NCI-H748 treated with DMSO at 0.1 percent for 48 hours (cell line): ENCODE data around the gene NR3C1.

Experiments
- DNase-seq: peaks from one replicate; lab custom pipeline; 2025; lab: John Stamatoyannopoulos, UW

The NR3C1 gene

DNA sequence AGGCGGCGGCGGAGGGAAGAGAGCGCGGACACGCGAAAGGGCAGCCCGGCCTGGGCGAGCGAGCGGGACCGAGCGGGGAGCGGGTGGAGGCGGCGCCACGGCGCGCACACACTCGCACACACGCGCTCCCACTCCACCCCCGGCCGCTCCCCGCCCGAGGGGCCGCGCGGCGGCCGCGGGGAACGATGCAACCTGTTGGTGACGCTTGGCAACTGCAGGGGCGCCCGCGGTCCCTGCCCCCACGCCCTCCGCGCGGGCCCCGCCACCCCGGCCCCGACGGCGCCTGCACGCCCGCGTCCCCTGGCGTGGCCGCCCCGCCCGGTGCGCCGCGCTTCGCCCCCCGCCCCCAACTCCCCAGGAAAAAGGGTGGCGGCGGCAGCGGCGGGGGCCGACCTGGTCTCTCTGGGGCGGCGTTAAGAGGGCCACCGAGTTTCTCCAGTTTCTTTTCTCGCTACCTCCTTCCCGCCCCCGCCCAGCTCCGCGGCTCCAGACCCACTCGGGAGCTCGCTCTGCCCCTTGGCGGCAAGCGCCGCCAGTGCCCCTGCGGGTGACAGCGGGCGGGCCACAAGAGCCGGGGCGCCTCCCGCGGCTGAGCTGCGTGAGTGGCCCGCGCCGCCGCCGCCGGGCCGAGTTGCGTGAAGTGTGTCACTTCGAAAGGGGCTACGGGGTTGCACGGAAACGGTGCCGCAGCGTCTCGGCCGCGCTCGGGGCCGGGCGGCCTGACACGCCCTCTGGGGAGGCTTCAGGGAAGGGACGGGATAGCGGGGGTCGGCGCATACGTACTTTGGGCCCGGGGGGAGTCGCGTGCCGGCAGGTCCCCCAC lies at the start of gene NR3C1:
TSS of gene NR3C1 (minus strand) at position 94 of the 823 bp plus-strand sequence. CDS start 2,847 bp downstream, outside the sequence.
- peak; percentile 8 for DNase-seq

GRCh38 chr5:143449772-143450171 lies 46.3 kb upstream of the NR3C1 start:
- DNase-seq: no peak

GRCh38 chr5:143448518-143448917 lies 45.0 kb upstream of the NR3C1 start:
- no peak for DNase-seq

DNA sequence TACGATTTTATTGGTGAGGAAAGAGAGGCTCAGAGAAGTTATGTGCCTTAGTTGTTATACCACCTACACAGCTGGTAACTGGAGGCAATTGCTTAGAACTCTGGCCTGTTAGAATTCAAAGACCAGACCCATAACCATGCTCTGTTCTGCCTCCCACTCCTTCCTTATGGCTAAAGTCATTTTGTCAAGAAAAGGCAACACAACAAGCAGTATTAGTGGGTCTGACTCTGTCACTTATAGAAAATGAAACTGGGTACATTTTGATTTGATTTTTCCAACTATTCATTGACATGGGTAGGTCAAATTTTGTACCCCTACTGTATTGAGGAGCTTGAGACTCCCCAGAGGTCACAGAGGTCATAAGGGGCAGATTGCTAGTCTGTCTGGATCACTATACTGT lies 44.5 kb upstream of the NR3C1 start:
- no peak for DNase-seq

DNA sequence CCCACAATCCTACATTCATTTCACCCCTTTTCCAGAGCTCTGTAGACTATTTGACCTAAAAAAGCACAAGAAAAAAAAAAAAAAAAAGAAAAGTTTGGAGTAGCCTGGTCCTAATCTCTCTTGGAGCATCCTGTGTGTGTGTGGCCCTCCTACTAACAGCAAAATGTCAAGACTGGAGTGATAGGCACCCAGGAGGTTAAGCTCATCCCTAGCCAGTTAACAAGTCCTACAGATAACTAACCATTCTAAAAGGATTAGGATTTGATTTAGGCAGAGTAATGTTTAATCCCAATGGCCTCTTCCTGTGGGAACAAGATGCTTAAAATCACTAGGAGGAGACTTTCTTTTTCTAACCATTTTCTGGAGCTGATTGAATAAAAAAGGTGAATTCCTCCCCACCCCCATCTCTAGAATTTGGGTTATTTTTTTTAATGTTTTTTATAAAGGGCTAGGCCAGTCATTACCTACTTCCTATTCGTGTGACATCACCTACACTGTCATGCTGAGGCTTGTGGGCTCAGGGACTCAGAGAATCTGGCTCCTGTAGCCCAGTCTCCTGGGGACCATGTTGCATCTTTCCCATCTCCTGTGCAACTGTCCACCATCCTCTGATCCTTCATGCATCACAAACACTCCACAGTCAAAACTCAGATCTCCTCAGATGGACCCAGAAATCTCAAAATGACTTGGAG lies 43.2 kb upstream of the NR3C1 start:
- no peak for DNase-seq

GRCh38 chr5:143445776-143446175 lies 42.3 kb upstream of the NR3C1 start:
- DNase-seq: no peak

GRCh38 chr5:143443330-143443729 lies 39.8 kb upstream of the NR3C1 start:
- DNase-seq: no peak

GRCh38 chr5:143442385-143442784 lies 38.9 kb upstream of the NR3C1 start:
- DNase-seq: no peak

- DNase-seq: no peak
Measured at GRCh38 chr5:143440448-143441115, 37.1 kb upstream of the NR3C1 start.

DNA sequence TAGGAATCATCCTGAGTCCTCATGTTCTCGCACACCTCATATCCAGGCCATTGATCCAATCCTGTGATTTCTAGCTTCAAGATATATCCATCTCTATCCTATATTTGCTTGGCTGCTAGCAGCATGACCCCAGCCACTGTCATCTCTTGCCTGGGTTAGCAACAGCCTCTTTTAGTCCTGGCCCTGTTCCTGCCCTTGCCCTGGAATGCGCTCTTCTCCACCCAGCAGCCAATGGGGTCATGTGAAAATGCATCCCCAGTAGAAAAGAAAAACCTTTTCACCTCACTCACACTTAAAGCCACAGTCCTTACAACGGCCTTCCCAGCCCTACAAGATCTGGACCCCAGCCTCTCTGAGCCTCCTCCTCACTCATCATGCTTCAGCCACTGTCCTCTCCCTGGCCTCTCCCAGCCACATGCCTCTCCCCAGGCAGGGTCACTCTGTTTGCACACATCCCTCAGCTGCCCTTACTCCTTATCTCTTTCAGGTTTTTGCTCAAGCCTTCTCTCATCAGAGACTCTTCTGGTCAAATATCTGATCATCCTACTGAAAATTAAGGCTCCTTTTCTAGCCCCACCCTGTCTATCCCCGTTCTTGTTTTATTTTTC lies 34.3 kb upstream of the NR3C1 start:
- no peak for DNase-seq

DNA sequence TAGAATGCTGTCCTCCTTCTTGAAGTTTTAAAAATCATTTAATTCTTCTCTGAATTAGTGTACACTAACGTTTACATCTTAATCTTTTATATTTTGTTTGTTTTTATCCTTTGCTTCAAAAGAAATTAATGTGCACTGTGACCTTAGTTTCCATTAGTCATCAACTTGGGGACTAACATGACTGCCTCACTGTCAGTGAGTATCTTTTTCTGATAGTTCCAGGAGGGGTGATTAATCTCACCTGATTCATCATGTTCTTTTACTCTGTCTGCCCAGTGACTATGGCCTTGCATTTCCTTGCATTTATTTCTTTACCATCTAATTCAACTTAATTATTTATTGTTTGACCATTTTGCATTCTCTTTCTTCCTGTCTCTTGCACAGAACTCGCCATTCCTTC lies 33.4 kb upstream of the NR3C1 start:
- DNase-seq: no peak

- DNase-seq: no peak
Measured at GRCh38 chr5:143435210-143435657, 31.7 kb upstream of the NR3C1 start.

- no peak for DNase-seq
Measured at GRCh38 chr5:143434261-143435209, 31.0 kb upstream of the NR3C1 start.

DNA sequence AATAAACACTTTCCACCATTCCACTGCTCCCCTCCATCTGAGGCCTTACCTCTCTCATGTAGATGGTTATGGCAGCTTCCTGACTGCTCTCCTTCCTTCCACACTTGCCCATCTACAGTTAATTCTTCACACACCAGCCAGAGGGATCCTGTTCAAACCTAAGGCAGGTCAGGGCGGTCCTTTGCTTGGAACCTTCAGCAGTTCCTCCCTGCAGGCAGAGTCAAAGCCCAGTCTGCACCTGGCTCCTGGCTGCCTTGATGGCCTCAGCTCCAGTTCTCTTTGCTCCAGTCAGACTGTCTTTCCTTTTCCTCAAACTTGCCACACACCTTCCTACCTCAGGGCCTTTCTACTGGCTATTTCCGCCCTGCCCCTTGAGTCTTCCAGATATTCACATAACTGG lies 30.2 kb upstream of the NR3C1 start:
- no peak for DNase-seq

DNA sequence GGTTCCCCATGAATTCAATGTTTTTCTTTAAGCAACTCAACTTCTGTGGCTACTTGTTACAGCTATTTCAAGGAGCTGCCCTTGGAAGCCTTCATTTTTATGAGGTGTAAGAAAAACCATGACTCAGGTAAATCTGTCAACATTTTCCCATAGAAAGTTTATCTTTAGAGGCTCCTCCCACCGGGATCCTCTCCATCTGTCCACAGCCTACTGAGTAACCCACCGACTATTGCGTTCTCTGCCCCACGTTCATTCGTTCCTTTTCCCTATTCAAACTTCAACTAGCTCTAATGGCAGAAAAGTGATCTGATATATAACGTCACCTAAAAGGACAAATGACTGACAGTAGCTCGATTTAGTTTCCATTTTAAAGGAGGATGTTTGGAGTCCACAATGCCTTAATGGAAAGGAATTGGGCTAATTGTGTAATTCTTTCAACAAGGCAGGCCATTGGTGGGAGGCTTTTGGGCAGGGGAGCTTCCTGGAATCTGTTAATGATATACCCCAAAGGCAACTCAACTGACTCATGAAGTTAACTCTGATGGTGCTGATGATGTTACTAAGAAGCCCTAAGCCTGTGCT lies 29.3 kb upstream of the NR3C1 start:
- DNase-seq: no peak

GRCh38 chr5:143431789-143432188 lies 28.3 kb upstream of the NR3C1 start:
- no peak for DNase-seq

DNA sequence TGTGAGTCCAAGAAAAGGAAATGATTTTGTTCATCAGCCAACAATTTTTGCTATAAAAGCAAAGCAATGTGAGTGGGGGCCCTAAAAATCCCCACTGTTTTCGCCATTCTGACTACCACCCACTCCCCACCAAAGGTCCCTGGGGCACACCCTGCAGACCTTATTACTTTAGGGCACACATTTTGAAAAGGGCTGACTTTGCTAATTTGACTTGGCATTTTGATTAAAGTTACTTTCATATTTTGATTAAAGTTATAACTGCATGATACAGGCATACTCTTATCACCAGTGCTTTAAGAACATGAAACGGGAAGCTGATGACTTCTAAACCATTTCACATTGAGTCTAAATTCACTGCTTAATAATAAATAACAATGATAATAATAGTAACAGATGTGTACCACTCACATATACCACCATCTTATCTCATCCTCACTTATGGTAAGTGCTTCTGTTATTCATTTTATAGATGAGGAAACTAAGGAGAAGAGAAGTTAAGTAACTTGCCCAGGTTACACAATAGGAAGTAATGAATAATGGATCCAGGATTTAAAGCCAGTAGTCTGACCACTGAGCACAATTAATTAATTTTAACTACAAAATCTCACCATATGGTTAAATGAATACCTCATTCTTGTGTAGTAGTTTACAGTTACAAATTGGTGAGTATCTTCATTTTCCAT lies 25.4 kb upstream of the NR3C1 start:
- no peak for DNase-seq

GRCh38 chr5:143428155-143428554 lies 24.7 kb upstream of the NR3C1 start:
- no peak for DNase-seq

DNA sequence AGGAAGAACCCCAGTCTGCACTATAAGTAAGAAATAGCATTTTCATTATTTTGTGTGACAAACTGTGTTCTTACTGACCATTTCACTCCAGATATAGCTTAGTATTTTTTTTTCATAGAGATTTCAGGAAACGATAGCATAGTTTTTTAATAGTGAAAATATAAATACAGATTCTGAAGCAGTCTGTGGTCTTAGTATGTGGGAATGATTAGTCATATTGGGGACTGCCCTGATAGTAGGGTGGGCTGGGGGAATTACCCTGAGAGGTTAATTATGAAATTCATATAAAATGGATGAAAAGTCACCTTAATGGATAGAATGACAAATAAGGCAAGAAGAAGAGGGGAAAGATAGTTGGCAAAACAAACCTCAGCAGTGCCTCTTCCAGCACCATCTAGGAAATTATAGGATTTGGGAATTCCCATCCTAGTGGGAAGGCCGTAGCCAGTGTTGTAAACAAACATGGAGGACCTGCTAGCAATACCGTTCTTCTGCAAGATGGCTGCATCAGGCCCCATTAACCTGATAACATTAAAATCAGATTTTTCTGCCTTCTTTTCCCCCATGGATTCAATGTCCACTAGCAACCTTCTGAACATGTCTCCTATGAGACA lies 23.7 kb upstream of the NR3C1 start:
- DNase-seq: no peak
